CD14-positive monocyte (primary cell): ENCODE measurements around the gene HAUS6. TPM values are rescaled to one million over a fixed set of nuclear protein-coding genes. Genes with fewer than 3 reads are reported as not detected.

ENCODE experiments used
- DNase-seq, 3 donors: peaks; one replicate each; pipeline ENCODE4 v3.0.0-alpha.2; 2011 to 2022
- H2AFZ ChIP-seq: 2 replicates; pipeline ENCODE4 v1.6.0; 2012; ENCODE audit warnings: mild to moderate bottlenecking, low read depth, low read length, inconsistent platforms; ENCODE audit not compliant: insufficient read depth, poor library complexity, severe bottlenecking
- H3K27ac ChIP-seq, 2 donors: 1 replicate in 1 of 2; 2 replicates in 1 of 2; pipeline ENCODE4 v1.5.1; 2012 to 2013; ENCODE audit warnings: low read length in 2 of 2, control low read depth in 1 of 2, inconsistent platforms in 1 of 2, low read depth in 1 of 2, mild to moderate bottlenecking in 1 of 2
- H3K27me3 ChIP-seq, 2 donors: one replicate each; pipeline versions ENCODE4 v1.6.0 to v1.6.1; 2011 to 2013; ENCODE audit warnings: low read length in 2 of 2; ENCODE audit not compliant: control insufficient read depth in 2 of 2, insufficient read depth in 2 of 2
- H3K36me3 ChIP-seq, 2 donors: replicated peaks in 1 of 2; 1 replicate in 1 of 2; 2 replicates in 1 of 2; pipeline versions ENCODE4 v1.5.1 to v1.6.1; 2012 to 2013; ENCODE audit warnings: low read length in 2 of 2, control low read depth in 1 of 2, inconsistent platforms in 1 of 2, mild to moderate bottlenecking in 1 of 2; ENCODE audit not compliant: insufficient read depth in 2 of 2, control insufficient read depth in 1 of 2
- H3K4me1 ChIP-seq, 2 donors: 1 replicate in 1 of 2; 2 replicates in 1 of 2; pipeline versions ENCODE4 v1.5.1 to v1.6.1; 2012 to 2013; ENCODE audit warnings: low read length in 2 of 2, control low read depth in 1 of 2, inconsistent platforms in 1 of 2, mild to moderate bottlenecking in 1 of 2, moderate library complexity in 1 of 2; ENCODE audit not compliant: insufficient read depth in 2 of 2, control insufficient read depth in 1 of 2
- H3K4me2 ChIP-seq: replicated peaks from 2 replicates; pipeline ENCODE3; 2012; ENCODE audit warnings: low read length, moderate library complexity, mild to moderate bottlenecking; ENCODE audit not compliant: poor library complexity, severe bottlenecking; ENCODE audit errors: extremely low read depth
- H3K4me3 ChIP-seq, 3 experiments: fragments of 200-600 bp in 1 of 3; sonication (generic) in 1 of 3; replicated peaks in 1 of 3; 1 replicate in 2 of 3; 2 replicates in 1 of 3; pipeline ENCODE4 v1.5.1; 2011 to 2013; ENCODE audit warnings: low read length in 3 of 3, mild to moderate bottlenecking in 3 of 3, control low read depth in 2 of 3, low read depth in 2 of 3, inconsistent platforms in 1 of 3, moderate library complexity in 1 of 3
- H3K79me2 ChIP-seq: 2 replicates; pipeline ENCODE4 v1.6.0; 2012; ENCODE audit warnings: mild to moderate bottlenecking, control low read depth, inconsistent platforms, low read length, moderate library complexity; ENCODE audit not compliant: insufficient read depth
- H3K9ac ChIP-seq: 2 replicates; pipeline ENCODE4 v1.6.0; 2017; ENCODE audit warnings: low read length, mild to moderate bottlenecking; ENCODE audit not compliant: insufficient read depth, poor library complexity, severe bottlenecking
- H3K9me3 ChIP-seq, 2 donors: replicated peaks in 1 of 2; 1 replicate in 1 of 2; 2 replicates in 1 of 2; pipeline versions ENCODE4 v1.5.1 to v1.6.1; 2012 to 2013; ENCODE audit warnings: low read length in 2 of 2, control low read depth in 1 of 2; ENCODE audit not compliant: control insufficient read depth in 1 of 2, insufficient read depth in 1 of 2
- H4K20me1 ChIP-seq: 2 replicates; pipeline ENCODE4 v1.6.0; 2012; ENCODE audit warnings: mild to moderate bottlenecking, low read length, control low read depth, moderate library complexity; ENCODE audit not compliant: insufficient read depth
- H3K27ac Mint-ChIP-seq, 7 donors: one replicate each; pipeline ENCODE4 v1.8.0; 2020; ENCODE audit warnings: mild to moderate bottlenecking in 7 of 7, mixed read lengths in 7 of 7, moderate library complexity in 6 of 7, inconsistent platforms in 2 of 7
- H3K27me3 Mint-ChIP-seq, 3 donors: one replicate each; pipeline ENCODE4 v1.8.0; 2021 to 2022; ENCODE audit warnings: low read depth in 3 of 3, mild to moderate bottlenecking in 3 of 3, mixed read lengths in 3 of 3, moderate library complexity in 3 of 3, inconsistent platforms in 1 of 3
- H3K36me3 Mint-ChIP-seq, 2 donors: one replicate each; pipeline ENCODE4 v1.8.0; 2020; ENCODE audit warnings: mixed read lengths in 2 of 2, inconsistent platforms in 1 of 2, mild to moderate bottlenecking in 1 of 2
- H3K4me1 Mint-ChIP-seq: one replicate; pipeline ENCODE4 v1.8.0; 2020; ENCODE audit warnings: mild to moderate bottlenecking, mixed read lengths
- H3K4me3 Mint-ChIP-seq, 2 donors: one replicate each; pipeline ENCODE4 v1.8.0; 2020; ENCODE audit warnings: mild to moderate bottlenecking in 2 of 2, mixed read lengths in 2 of 2, moderate library complexity in 1 of 2
- H3K9me3 Mint-ChIP-seq, 7 donors: one replicate each; pipeline ENCODE4 v1.8.0; 2020 to 2022; ENCODE audit warnings: mixed read lengths in 7 of 7, mild to moderate bottlenecking in 6 of 7, moderate library complexity in 6 of 7, inconsistent platforms in 2 of 7
- CTCF ChIP-seq: fragments of 200-600 bp; IDR thresholded peaks from one replicate; pipeline ENCODE4 v1.8.0; 2022; ENCODE audit warnings: antibody characterized with exemption, mild to moderate bottlenecking
- WGBS: methylation state at CpG from one replicate; pipeline ENCODE4 v1.1.5; 2013; ENCODE audit warnings: missing lambda C conversion rate; ENCODE audit not compliant: insufficient coverage; 5-methylcytosine and 5-hydroxymethylcytosine counted together
- intact Hi-C, 2 donors: fragments of 100-400 bp; cut with micrococcal nuclease; formaldehyde crosslinking; loops; one replicate each; pipeline versions ENCODE4 v1.15.0 to v1.15.1; 2023
- polyA plus RNA-seq, 3 donors: library from polyadenylated mRNA; depleted of rRNA in 1 of 3; unstranded in 2 of 3; stranded (reverse) in 1 of 3; fragments of 300-500 nt in 2 of 3; fragments of >200 nt in 1 of 3; fragmentation: Illumina TruSeq in 2 of 3; gene quantifications; 1 replicate in 2 of 3; 2 replicates in 1 of 3; pipeline ENCODE4 v1.2.3, GENCODE V29; 2012 to 2021

HAUS6 gene
- polyA plus RNA-seq, 3 donors: 1.3 to 4.1 (median 2.3) TPM

DNA sequence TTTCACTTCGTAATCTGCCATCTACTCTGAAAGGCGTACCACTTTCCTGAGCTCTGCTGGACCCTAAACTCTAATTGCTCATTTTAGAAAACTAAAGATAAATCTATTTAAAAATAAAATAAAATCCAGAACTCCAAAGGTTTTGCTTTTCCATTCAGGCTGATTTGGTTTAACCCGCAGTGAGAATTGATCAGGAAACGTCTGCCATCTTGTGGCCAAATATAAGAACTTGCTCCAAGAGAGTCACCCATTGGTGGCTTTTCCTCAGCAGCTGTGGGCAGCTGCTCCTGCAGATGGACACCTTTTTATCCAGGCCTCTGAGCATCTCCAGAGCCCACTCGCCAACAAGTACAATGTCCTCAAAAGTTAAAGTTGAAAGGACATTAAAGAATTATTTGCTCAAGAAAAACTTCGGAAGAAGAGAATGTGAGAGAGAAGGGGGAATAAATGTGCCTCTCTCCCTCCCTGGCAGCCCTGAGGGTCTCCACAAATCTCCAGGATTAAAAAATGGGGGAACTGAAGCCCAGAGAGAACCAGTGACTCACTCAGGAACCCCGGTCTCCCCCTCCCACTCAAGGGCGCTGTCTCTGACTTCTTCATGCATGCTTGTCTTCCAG is 73.8 kb downstream of the HAUS6 start:
- DNase-seq: peak in 2 of 3 donors; percentile 27 to 36
- WGBS: 31% methylated on average over 4 of the region's 8 CpGs
- peak; percentile 71 for TF ChIP-seq CTCF
- no peaks in the 10 kb centered on the region for H3K9me3 ChIP-seq
- H3K27me3 ChIP-seq: no peaks in the 10 kb centered on the region
- H3K27ac ChIP-seq: no peak overlapping the region
- H4K20me1 ChIP-seq: no peaks in the 10 kb centered on the region
- H3K4me2 ChIP-seq: no peak overlapping the region
- Mint-ChIP-seq H3K4me3 (no peak overlapping the region), H3K9me3 (no peaks in the 10 kb centered on the region), H3K27me3 (peaks cover 1 to 3% (median 2%) of the 10 kb centered on the region in 3 donors), H3K36me3 (no peaks in the 10 kb centered on the region), H3K27ac (no peak overlapping the region), H3K4me1 (no peaks in the 10 kb centered on the region)
- H2AFZ ChIP-seq: no peak overlapping the region
- H3K79me2 ChIP-seq: no peaks in the 10 kb centered on the region
- intact Hi-C loops: loop anchor here in 1 of 2 donors (10.0 kb wide), 1 partner anchor 774 kb away; no protein-coding TSS in a partner anchor
- H3K4me3 ChIP-seq: no peak overlapping the region
- H3K9ac ChIP-seq: no peak overlapping the region
- H3K36me3 ChIP-seq: no peaks in the 10 kb centered on the region
- no peaks in the 10 kb centered on the region for H3K4me1 ChIP-seq

GRCh38 chr9:19027825-19028224 is 74.9 kb downstream of the HAUS6 start:
- DNase-seq: no peak
- intact Hi-C loops: loop anchor here in 1 of 2 donors (10.0 kb wide), 1 partner anchor 773 kb away; no protein-coding TSS in a partner anchor
- H3K27me3 Mint-ChIP-seq: peaks cover 1 to 3% (median 2%) of the 10 kb centered on the region in 3 donors
- Histone ChIP-seq H3K27ac (no peak overlapping the region), H3K4me1 (no peaks in the 10 kb centered on the region), H3K4me2 (no peak overlapping the region), H3K79me2 (no peaks in the 10 kb centered on the region), H2AFZ (no peak overlapping the region), H4K20me1 (no peaks in the 10 kb centered on the region), H3K36me3 (no peaks in the 10 kb centered on the region), H3K9ac (no peak overlapping the region), H3K4me3 (no peak overlapping the region), H3K9me3 (no peaks in the 10 kb centered on the region), H3K27me3 (no peaks in the 10 kb centered on the region)
- WGBS: 95% methylated on average over 16 of the region's 22 CpGs
- TF ChIP-seq CTCF: no peak
- H3K4me1 Mint-ChIP-seq: no peaks in the 10 kb centered on the region
- H3K9me3 Mint-ChIP-seq: no peaks in the 10 kb centered on the region
- H3K27ac Mint-ChIP-seq: no peak overlapping the region
- H3K36me3 Mint-ChIP-seq: no peaks in the 10 kb centered on the region
- no peak overlapping the region for H3K4me3 Mint-ChIP-seq
